H1 (cell line): ENCODE data around the gene MAML3. TPM values are rescaled to one million over a fixed set of nuclear protein-coding genes. Genes with fewer than 3 reads are reported as not detected.

Experiments
- CTCF ChIA-PET: fragments of 300-600 bp; sonication (Branson Sonifier 250); formaldehyde crosslinking; loops from one replicate; lab custom pipeline; 2021; ENCODE audit not compliant: partially characterized antibody; lab: Charles Lee
- POLR2A ChIA-PET: fragments of 300-600 bp; sonication (Branson Sonifier 250); formaldehyde crosslinking; loops from one replicate; lab custom pipeline; 2021; ENCODE audit warnings: inconsistent platforms; ENCODE audit not compliant: partially characterized antibody; lab: Charles Lee
- DNase-seq, 2 experiments: peaks; one replicate each; pipeline versions ENCODE4 v3.0.0 to v3.0.0-alpha.2; 2010 to 2022; ENCODE audit warnings: low spot score in 2 of 2, low read depth in 1 of 2, mixed read lengths in 1 of 2
- FAIRE-seq: peaks from 2 replicates; lab custom pipeline; 2011; peaks lifted over from hg19 to GRCh38; lab: Jason Lieb, UNC
- H2AFZ ChIP-seq: 2 replicates; pipeline ENCODE4 v1.8.1; 2012; ENCODE audit warnings: low read length, inconsistent platforms
- H2AK5ac ChIP-seq: 2 replicates; pipeline ENCODE4 v1.6.1; 2013; ENCODE audit warnings: low read depth, low read length
- H2BK120ac ChIP-seq: replicated peaks from 2 replicates; pipeline ENCODE3; 2013; ENCODE audit warnings: low read depth, low read length, inconsistent platforms
- H2BK12ac ChIP-seq: 2 replicates; pipeline ENCODE4 v1.6.1; 2013; ENCODE audit warnings: low read depth, low read length
- H2BK15ac ChIP-seq: 2 replicates; pipeline ENCODE4 v1.6.1; 2013; ENCODE audit warnings: low read length
- H2BK20ac ChIP-seq: 2 replicates; pipeline ENCODE4 v1.6.1; 2013; ENCODE audit warnings: low read length
- H2BK5ac ChIP-seq: 2 replicates; pipeline ENCODE4 v1.6.1; 2013; ENCODE audit warnings: low read depth, low read length
- H3K14ac ChIP-seq: 2 replicates; pipeline ENCODE4 v1.6.1; 2013; ENCODE audit warnings: inconsistent platforms; ENCODE audit not compliant: insufficient read length
- H3K18ac ChIP-seq: 2 replicates; pipeline ENCODE4 v1.6.1; 2013; ENCODE audit warnings: low read length; ENCODE audit errors: extremely low read depth
- H3K23ac ChIP-seq: 2 replicates; pipeline ENCODE4 v1.6.1; 2013; ENCODE audit warnings: inconsistent platforms; ENCODE audit not compliant: insufficient read length
- H3K23me2 ChIP-seq: 2 replicates; pipeline ENCODE4 v1.6.1; 2013; ENCODE audit warnings: low read depth, low read length
- H3K27ac ChIP-seq: 2 replicates; pipeline ENCODE4 v1.6.1; 2011; ENCODE audit warnings: low read depth, low read length, inconsistent platforms
- H3K27me3 ChIP-seq, 4 experiments: replicated peaks in 1 of 4; 1 replicate in 1 of 4; 2 replicates in 3 of 4; pipeline versions ENCODE4 v1.6.1 to v1.8.1; 2011 to 2013; ENCODE audit warnings: low read length in 3 of 4, mild to moderate bottlenecking in 3 of 4, inconsistent platforms in 2 of 4, mixed read lengths in 2 of 4, moderate library complexity in 1 of 4; ENCODE audit not compliant: control insufficient read depth in 3 of 4, insufficient read depth in 3 of 4; ENCODE audit errors: extremely low read depth in 1 of 4
- H3K36me3 ChIP-seq, 4 experiments: 2 replicates each; pipeline versions ENCODE4 v1.6.1 to v1.8.1; 2011 to 2013; ENCODE audit warnings: mild to moderate bottlenecking in 4 of 4, low read length in 3 of 4, moderate library complexity in 2 of 4, control low read depth in 1 of 4, inconsistent platforms in 1 of 4; ENCODE audit not compliant: insufficient read depth in 4 of 4, control insufficient read depth in 2 of 4
- H3K4ac ChIP-seq: replicated peaks from 2 replicates; pipeline ENCODE3; 2013; ENCODE audit warnings: low read length, low read depth, mixed read lengths, inconsistent platforms; ENCODE audit not compliant: insufficient read length
- H3K4me1 ChIP-seq, 4 experiments: replicated peaks in 1 of 4; 1 replicate in 1 of 4; 2 replicates in 3 of 4; pipeline versions ENCODE4 v1.6.1 to v1.8.1; 2011 to 2013; ENCODE audit warnings: low read length in 3 of 4, inconsistent platforms in 2 of 4, mixed read lengths in 1 of 4; ENCODE audit not compliant: insufficient read depth in 4 of 4, control insufficient read depth in 3 of 4
- H3K4me2 ChIP-seq, 2 experiments: 2 replicates each; pipeline versions ENCODE4 v1.6.1 to v1.8.1; 2011 to 2013; ENCODE audit warnings: low read depth in 2 of 2, low read length in 2 of 2, control low read depth in 1 of 2, inconsistent platforms in 1 of 2, mild to moderate bottlenecking in 1 of 2; ENCODE audit not compliant: insufficient read depth in 1 of 2
- H3K4me3 ChIP-seq, 4 experiments: fragments of 200-600, 300-600 bp in 1 of 4; sonication (generic), shearing (Covaris generic), sonication (Bioruptor Twin) in 1 of 4; 2 replicates each; pipeline versions ENCODE4 v1.5.1 to v1.8.1; 2011 to 2016; ENCODE audit warnings: low read length in 4 of 4, low read depth in 3 of 4, control low read depth in 2 of 4, inconsistent platforms in 2 of 4, mild to moderate bottlenecking in 2 of 4, mixed read lengths in 1 of 4, moderate library complexity in 1 of 4; ENCODE audit not compliant: insufficient read depth in 2 of 4; ENCODE audit errors: extremely low read depth in 1 of 4
- H3K56ac ChIP-seq: replicated peaks from 2 replicates; pipeline ENCODE3; 2013; ENCODE audit warnings: low read depth, mild to moderate bottlenecking, mixed read lengths, low read length, inconsistent platforms; ENCODE audit not compliant: insufficient read length
- H3K79me1 ChIP-seq: 2 replicates; pipeline ENCODE4 v1.6.1; 2013; ENCODE audit warnings: low read depth, low read length, control low read depth
- H3K79me2 ChIP-seq, 2 experiments: 2 replicates each; pipeline versions ENCODE4 v1.6.1 to v1.8.1; 2012 to 2013; ENCODE audit warnings: low read length in 2 of 2, mild to moderate bottlenecking in 2 of 2, inconsistent platforms in 1 of 2; ENCODE audit not compliant: insufficient read depth in 2 of 2, control insufficient read depth in 1 of 2
- H3K9ac ChIP-seq, 4 experiments: replicated peaks in 1 of 4; 1 replicate in 1 of 4; 2 replicates in 3 of 4; pipeline versions ENCODE4 v1.6.1 to v1.8.1; 2011 to 2013; ENCODE audit warnings: low read depth in 3 of 4, low read length in 3 of 4, control low read depth in 2 of 4, mild to moderate bottlenecking in 2 of 4, moderate library complexity in 2 of 4, inconsistent platforms in 1 of 4; ENCODE audit errors: extremely low read depth in 1 of 4
- H3K9me3 ChIP-seq, 2 experiments: 2 replicates each; pipeline versions ENCODE4 v1.6.1 to v1.8.1; 2012 to 2013; ENCODE audit warnings: mild to moderate bottlenecking in 2 of 2, moderate library complexity in 2 of 2, control low read depth in 1 of 2, inconsistent platforms in 1 of 2, low read depth in 1 of 2, low read length in 1 of 2, mixed read lengths in 1 of 2; ENCODE audit not compliant: insufficient read depth in 2 of 2
- H4K20me1 ChIP-seq, 2 experiments: replicated peaks in 1 of 2; 2 replicates each; pipeline versions ENCODE3 to v1.8.1; 2011 to 2013; ENCODE audit warnings: inconsistent platforms in 2 of 2, low read length in 2 of 2, mild to moderate bottlenecking in 1 of 2; ENCODE audit not compliant: insufficient read depth in 2 of 2, control insufficient read depth in 1 of 2
- H4K5ac ChIP-seq: 2 replicates; pipeline ENCODE4 v1.6.1; 2013; ENCODE audit warnings: low read length, low read depth, mixed read lengths, inconsistent platforms; ENCODE audit not compliant: insufficient read length
- H4K8ac ChIP-seq: 2 replicates; pipeline ENCODE4 v1.8.0; 2013; ENCODE audit warnings: mild to moderate bottlenecking, moderate library complexity, low read length, inconsistent platforms; ENCODE audit not compliant: insufficient read depth; ENCODE audit errors: extremely low read depth
- H4K91ac ChIP-seq: replicated peaks from 2 replicates; pipeline ENCODE3; 2013; ENCODE audit warnings: low read length, mixed read lengths, inconsistent platforms; ENCODE audit not compliant: insufficient read length
- ASH2L ChIP-seq: fragments of 200-600, 300-600 bp; sonication (generic); IDR thresholded peaks from one replicate; pipeline ENCODE4 v1.7.1; 2017; ENCODE audit warnings: low read length
- BACH1 ChIP-seq: IDR thresholded peaks from 2 replicates; pipeline ENCODE4 v1.6.1; 2012; ENCODE audit warnings: low read length, improper control_type of control experiment
- BCL11A ChIP-seq, 2 experiments: IDR thresholded peaks; one replicate each; pipeline ENCODE4 v1.6.1; 2011; ENCODE audit warnings: low read depth in 2 of 2, low read length in 2 of 2, mild to moderate bottlenecking in 2 of 2
- CREB1 ChIP-seq: IDR thresholded peaks from 2 replicates; pipeline ENCODE4 v1.6.1; 2012; ENCODE audit warnings: inconsistent platforms
- EGR1 ChIP-seq: IDR thresholded peaks from 2 replicates; pipeline ENCODE4 v1.6.1; 2011; ENCODE audit warnings: low read depth, low read length, borderline replicate concordance
- GTF2F1 ChIP-seq: IDR thresholded peaks from 2 replicates; pipeline ENCODE4 v1.6.1; 2012; ENCODE audit warnings: low read depth, low read length, improper control_type of control experiment, borderline replicate concordance
- KDM5A ChIP-seq: fragments of 200-600 bp; IDR thresholded peaks from 2 replicates; pipeline ENCODE4 v1.7.1; 2012; ENCODE audit warnings: mild to moderate bottlenecking, low read length, inconsistent platforms, mixed read lengths
- NRF1 ChIP-seq: IDR thresholded peaks from 2 replicates; pipeline ENCODE4 v1.6.1; 2011; ENCODE audit warnings: mild to moderate bottlenecking, low read depth, low read length, improper control_type of control experiment
- POLR2A ChIP-seq, 2 experiments: IDR thresholded peaks; 1 replicate in 1 of 2; 2 replicates in 1 of 2; pipeline ENCODE4 v1.6.1; 2011; ENCODE audit warnings: low read depth in 2 of 2, low read length in 2 of 2, mild to moderate bottlenecking in 2 of 2; ENCODE audit errors: control extremely low read depth in 1 of 2
- RFX5 ChIP-seq: IDR thresholded peaks from 2 replicates; pipeline ENCODE4 v1.6.1; 2011; ENCODE audit warnings: low read depth, low read length, improper control_type of control experiment, borderline replicate concordance
- TBP ChIP-seq: IDR thresholded peaks from 2 replicates; pipeline ENCODE4 v1.6.1; 2011; ENCODE audit warnings: low read depth, low read length, improper control_type of control experiment
- WGBS, 2 experiments: shearing (Covaris generic) in 1 of 2; methylation state at CpG; one replicate each; pipeline versions ENCODE4 v1.1.6 to v1.1.7; 2013 to 2015; ENCODE audit warnings: low lambda C conversion rate in 2 of 2, mixed read lengths in 2 of 2, inconsistent platforms in 1 of 2, low coverage in 1 of 2, missing lambda C conversion rate in 1 of 2; ENCODE audit not compliant: insufficient replicate concordance in 2 of 2, insufficient coverage in 1 of 2, insufficient read length in 1 of 2; ENCODE audit errors: extremely low coverage in 1 of 2, missing lambda C conversion rate in 1 of 2; 5-methylcytosine and 5-hydroxymethylcytosine counted together
- polyA plus RNA-seq, 7 experiments: library from polyadenylated mRNA; depleted of rRNA in 3 of 7; stranded (reverse) in 5 of 7; unstranded in 2 of 7; fragments of >200 nt in 5 of 7; fragments of 200-250 nt in 2 of 7; gene quantifications; 1 replicate in 5 of 7; 2 replicates in 1 of 7; 4 replicates in 1 of 7; pipeline versions ENCODE4 v1.2.1 to v1.2.3, GENCODE V29; 2011 to 2013; ENCODE audit warnings: missing spikeins in 2 of 7, mixed read lengths in 2 of 7
- total RNA-seq: library from RNA; stranded (reverse); fragmentation: NEBNext Ultra II Directional; extraction: Animal tissue kit (Norgen Biotek cat#: 25700); gene quantifications from 2 replicates; pipeline ENCODE4 v1.2.1, GENCODE V29; 2021
- TF ChIP-seq, protein P1 (sequence below): IDR thresholded peaks from 2 replicates; pipeline ENCODE4 v1.6.1; 2011; ENCODE audit warnings: low read length, improper control_type of control experiment

MAML3 gene
- total and polyA plus RNA-seq, 2 of the 8 experiments (the other 6 are each of a cell fraction or from before 2014, with no cell fraction given), result 2.1 to 5.7 TPM

GRCh38 chr4:139675651-139676050 lies 478.3 kb downstream of the MAML3 start:
- no peak overlapping the region for H3K14ac ChIP-seq
- no peak overlapping the region for H2AFZ ChIP-seq
- H4K91ac ChIP-seq, result no peak overlapping the region
- H3K4ac ChIP-seq, result no peak overlapping the region
- H2BK12ac ChIP-seq, result no peak overlapping the region
- no peaks in the 10 kb centered on the region for H3K9me3 ChIP-seq
- no peaks in the 10 kb centered on the region for H3K27me3 ChIP-seq
- H2BK20ac ChIP-seq, result no peak overlapping the region
- no peak overlapping the region for H2AK5ac ChIP-seq
- no peaks in the 10 kb centered on the region for H3K36me3 ChIP-seq
- no peaks in the 10 kb centered on the region for H4K20me1 ChIP-seq
- no peak overlapping the region for H3K27ac ChIP-seq
- no peak overlapping the region for H3K4me2 ChIP-seq
- no peak overlapping the region for H4K5ac ChIP-seq
- no peak for TF ChIP-seq KDM5A
- TF ChIP-seq RFX5, result no peak
- TF ChIP-seq BACH1, result no peak
- no peak for TF ChIP-seq GTF2F1
- TF ChIP-seq CREB1, result no peak
- TF ChIP-seq TBP, result no peak
- TF ChIP-seq EGR1, result no peak
- no peak for TF ChIP-seq BCL11A (IDR thresholded peaks at IDR 0.05; ENCODE audit: low read depth in 2 of 2, low read length in 2 of 2)
- no peak for TF ChIP-seq POLR2A (IDR thresholded peaks at IDR 0.05; ENCODE audit: control extremely low read depth in 1 of 2, low read depth in 2 of 2, low read length in 2 of 2)
- no peak for TF ChIP-seq ASH2L
- TF ChIP-seq, protein P1, sequence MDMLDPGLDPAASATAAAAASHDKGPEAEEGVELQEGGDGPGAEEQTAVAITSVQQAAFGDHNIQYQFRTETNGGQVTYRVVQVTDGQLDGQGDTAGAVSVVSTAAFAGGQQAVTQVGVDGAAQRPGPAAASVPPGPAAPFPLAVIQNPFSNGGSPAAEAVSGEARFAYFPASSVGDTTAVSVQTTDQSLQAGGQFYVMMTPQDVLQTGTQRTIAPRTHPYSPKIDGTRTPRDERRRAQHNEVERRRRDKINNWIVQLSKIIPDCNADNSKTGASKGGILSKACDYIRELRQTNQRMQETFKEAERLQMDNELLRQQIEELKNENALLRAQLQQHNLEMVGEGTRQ, result no peak
- TF ChIP-seq NRF1, result no peak
- H3K23ac ChIP-seq, result no peak overlapping the region
- no peak overlapping the region for H2BK120ac ChIP-seq
- H2BK5ac ChIP-seq, result no peak overlapping the region
- ChIA-PET CTCF (interaction anchor here (1.1 to 21.5 kb wide), 2 partner anchors 10 to 23 kb away, joined by 3 to 239 read pairs; partner anchors contain the start of gene MGST2), POLR2A (no interaction called here)
- DNase-seq (no peak), FAIRE-seq (no peak)
- no peak overlapping the region for H3K4me3 ChIP-seq
- no peak overlapping the region for H2BK15ac ChIP-seq
- H3K79me2 ChIP-seq, result no peaks in the 10 kb centered on the region
- no peak overlapping the region for H3K18ac ChIP-seq
- H3K79me1 ChIP-seq, result no peaks in the 10 kb centered on the region
- H4K8ac ChIP-seq, result no peak overlapping the region
- H3K23me2 ChIP-seq, result no peaks in the 10 kb centered on the region
- H3K9ac ChIP-seq, result no peak overlapping the region
- WGBS, 2 experiments, result 94% methylated on average over 9 of the region's 9 CpGs; no CpG with 5 or more reads in 1 of the 2 experiments
- peaks cover 0 to 5% (median 2%) of the 10 kb centered on the region in 4 experiments; a peak in 2 of 7 replicates for H3K4me1 ChIP-seq
- H3K56ac ChIP-seq, result no peak overlapping the region
